Breast epithelium (tissue), 4 donors: Measurements from ENCODE around the gene RASSF7. TPM values are rescaled to one million over a fixed set of nuclear protein-coding genes. Genes with fewer than 3 reads are reported as not detected.

Experiments
- DNase-seq, 2 donors: peaks; one replicate each; pipeline ENCODE4 v3.0.0-alpha.2; 2019; ENCODE audit warnings: low spot score in 2 of 2
- H3K27ac ChIP-seq, 2 donors: fragments of 200-600 bp; sonication (generic) in 1 of 2; one replicate each; pipeline ENCODE4 v1.5.1; 2016 to 2019; ENCODE audit warnings: mild to moderate bottlenecking in 1 of 2
- H3K27me3 ChIP-seq, 2 donors: fragments of 200-600 bp; sonication (generic) in 1 of 2; one replicate each; pipeline versions ENCODE4 v1.5.1 to v1.6.0; 2017 to 2019; ENCODE audit warnings: control low read depth in 1 of 2, mild to moderate bottlenecking in 1 of 2
- H3K36me3 ChIP-seq: fragments of 200-600 bp; one replicate; pipeline ENCODE4 v1.5.1; 2019
- H3K4me1 ChIP-seq, 2 donors: fragments of 200-600 bp; sonication (generic); one replicate each; pipeline ENCODE4 v1.5.1; 2016 to 2019; ENCODE audit warnings: control low read depth in 1 of 2
- H3K4me3 ChIP-seq, 3 donors: fragments of 200-600 bp; sonication (generic); 1 replicate in 2 of 3; 2 replicates in 1 of 3; pipeline ENCODE4 v1.5.1; 2016 to 2019; ENCODE audit warnings: mild to moderate bottlenecking in 3 of 3, moderate library complexity in 2 of 3
- H3K9me3 ChIP-seq, 2 donors: fragments of 200-600 bp; sonication (generic) in 1 of 2; one replicate each; pipeline ENCODE4 v1.5.1; 2016 to 2019; ENCODE audit warnings: control low read depth in 1 of 2
- CTCF ChIP-seq, 3 donors: fragments of 450-650 bp; IDR thresholded peaks; one replicate each; pipeline ENCODE4 v1.5.1; 2016 to 2017; ENCODE audit warnings: antibody characterized with exemption in 3 of 3, mild to moderate bottlenecking in 3 of 3, moderate library complexity in 3 of 3
- POLR2A ChIP-seq: fragments of 450-650 bp; IDR thresholded peaks from one replicate; pipeline ENCODE4 v1.6.1; 2016; ENCODE audit warnings: antibody characterized with exemption, mild to moderate bottlenecking, moderate library complexity
- POLR2AphosphoS5 ChIP-seq, 3 donors: sonication (generic); formaldehyde crosslinking; IDR thresholded peaks; one replicate each; pipeline ENCODE4 v1.6.1; 2017; ENCODE audit warnings: antibody characterized with exemption in 3 of 3
- intact Hi-C: fragments of 100-400 bp; cut with DNase I; formaldehyde crosslinking; loops from one replicate; pipeline ENCODE4 v1.15.1; 2023; ENCODE audit warnings: low total_unique reads
- total RNA-seq, 3 donors: library from RNA; depleted of rRNA; stranded (reverse); fragments of >200 nt; gene quantifications; one replicate each; pipeline ENCODE4 v1.1.0, GENCODE V29; 2016

Gene RASSF7
- total RNA-seq, 3 donors from 2014 or later = 7.5 to 58.5 (median 33.1) TPM

GRCh38 chr11:537622-538430 lies 22.9 kb upstream of the RASSF7 start:
- no peaks in the 10 kb centered on the region for H3K9me3 ChIP-seq
- TF ChIP-seq CTCF (IDR thresholded peaks at IDR 0.05) (no peak), POLR2AphosphoS5 (IDR thresholded peaks at IDR 0.05) (no peak), POLR2A (no peak)
- no peak for DNase-seq
- no peaks in the 10 kb centered on the region for H3K36me3 ChIP-seq
- H3K27ac ChIP-seq = peak overlapping the region; percentile 3 to 75
- intact Hi-C loops = no loop called here
- H3K4me3 ChIP-seq = peak overlapping the region; percentile 30 to 84 (median 74)
- no peaks in the 10 kb centered on the region for H3K27me3 ChIP-seq
- H3K4me1 ChIP-seq = peaks cover 8 to 16% of the 10 kb centered on the region in 2 donors

GRCh38 chr11:538431-539051 lies 22.2 kb upstream of the RASSF7 start:
- Histone ChIP-seq H3K27ac (no peak overlapping the region), H3K4me1 (peaks cover 8 to 9% of the 10 kb centered on the region in 2 donors), H3K36me3 (no peaks in the 10 kb centered on the region), H3K4me3 (no peak overlapping the region), H3K27me3 (no peaks in the 10 kb centered on the region), H3K9me3 (no peaks in the 10 kb centered on the region)
- intact Hi-C loops = no loop called here
- DNase-seq = no peak
- TF ChIP-seq POLR2AphosphoS5 (IDR thresholded peaks at IDR 0.05) (no peak), CTCF (IDR thresholded peaks at IDR 0.05) (no peak), POLR2A (no peak)

- H3K9me3 ChIP-seq = no peaks in the 10 kb centered on the region
- no peak for DNase-seq
Observed at GRCh38 chr11:539971-540481, 20.7 kb upstream of the RASSF7 start.

GRCh38 chr11:540583-541432 lies 20.0 kb upstream of the RASSF7 start:
- peaks cover 0 to 3% of the 10 kb centered on the region in 2 donors for H3K4me1 ChIP-seq
- no peak overlapping the region for H3K27ac ChIP-seq
- no peak for TF ChIP-seq POLR2AphosphoS5 (IDR thresholded peaks at IDR 0.05)
- no peak for TF ChIP-seq CTCF (IDR thresholded peaks at IDR 0.05)
- no peak for TF ChIP-seq POLR2A
- H3K27me3 ChIP-seq = no peaks in the 10 kb centered on the region
- no peak for DNase-seq
- H3K36me3 ChIP-seq = no peaks in the 10 kb centered on the region
- no peak overlapping the region for H3K4me3 ChIP-seq
- no peaks in the 10 kb centered on the region for H3K9me3 ChIP-seq
- intact Hi-C loops = no loop called here

More at GRCh38 chr11:539971-540481, 20.7 kb upstream of the RASSF7 start:
- Histone ChIP-seq H3K4me1 (peaks cover 0 to 3% of the 10 kb centered on the region in 2 donors), H3K4me3 (no peak overlapping the region), H3K36me3 (no peaks in the 10 kb centered on the region), H3K27ac (no peak overlapping the region), H3K27me3 (no peaks in the 10 kb centered on the region)
- intact Hi-C loops = no loop called here
- TF ChIP-seq POLR2A = no peak
- TF ChIP-seq POLR2AphosphoS5 (IDR thresholded peaks at IDR 0.05) = no peak
- TF ChIP-seq CTCF (IDR thresholded peaks at IDR 0.05) = no peak
